Endothelial cell of umbilical vein (primary cell): ENCODE measurements around the gene GMEB2. TPM values are rescaled to one million over a fixed set of nuclear protein-coding genes. Genes with fewer than 3 reads are reported as not detected.

Experiments
- BruUV-seq: library from RNA; stranded (reverse); fragments of 400-500 nt; replicated peaks from 2 replicates; lab custom pipeline; 2021; lab: Mats Ljungman, UMichigan
- CTCF ChIA-PET: fragments of 300-600, 350-600 bp; sonication (Branson Sonifier 250); formaldehyde crosslinking; loops from one replicate; lab custom pipeline; 2021; ENCODE audit warnings: antibody characterized with exemption, inconsistent platforms; lab: Charles Lee
- POLR2A ChIA-PET: fragments of 300-600, 350-600 bp; sonication (Branson Sonifier 250); formaldehyde crosslinking; loops from one replicate; lab custom pipeline; 2021; ENCODE audit warnings: antibody characterized with exemption, inconsistent platforms; lab: Charles Lee
- DNase-seq: peaks from one replicate; pipeline ENCODE4 v3.0.0-alpha.2; 2011; ENCODE audit warnings: low read depth, low spot score
- FAIRE-seq: peaks from 2 replicates; lab custom pipeline; 2011; peaks lifted over from hg19 to GRCh38; lab: Jason Lieb, UNC
- H2AFZ ChIP-seq: 2 replicates; pipeline ENCODE4 v1.6.0; 2012; ENCODE audit warnings: low read depth, low read length, control low read depth, inconsistent platforms
- H3K27ac ChIP-seq: 2 replicates; pipeline ENCODE4 v1.5.1; 2011; ENCODE audit warnings: low read depth, mild to moderate bottlenecking, control low read depth, low read length, moderate library complexity; ENCODE audit not compliant: insufficient read depth
- H3K27me3 ChIP-seq, 2 experiments: 2 replicates each; pipeline versions ENCODE4 v1.6.0 to v1.6.1; 2011; ENCODE audit warnings: low read length in 2 of 2, mixed read lengths in 1 of 2; ENCODE audit not compliant: control insufficient read depth in 2 of 2, insufficient read depth in 2 of 2
- H3K36me3 ChIP-seq, 2 experiments: 2 replicates in 1 of 2; 3 replicates in 1 of 2; pipeline ENCODE4 v1.5.1; 2011; ENCODE audit warnings: low read length in 2 of 2, mild to moderate bottlenecking in 1 of 2, moderate library complexity in 1 of 2; ENCODE audit not compliant: control insufficient read depth in 2 of 2, insufficient read depth in 2 of 2; ENCODE audit errors: extremely low read depth in 1 of 2
- H3K4me1 ChIP-seq: 3 replicates; pipeline ENCODE4 v1.5.1; 2011; ENCODE audit warnings: mild to moderate bottlenecking, low read length; ENCODE audit not compliant: control insufficient read depth, insufficient read depth; ENCODE audit errors: extremely low read depth
- H3K4me2 ChIP-seq: 2 replicates; pipeline ENCODE4 v1.6.1; 2011; ENCODE audit warnings: low read length, control low read depth, mixed read lengths; ENCODE audit not compliant: insufficient read depth
- H3K4me3 ChIP-seq, 3 experiments: fragments of 200-600 bp in 1 of 3; sonication (generic), shearing (Covaris generic) in 1 of 3; replicated peaks in 1 of 3; 2 replicates each; pipeline ENCODE4 v1.5.1; 2011 to 2016; ENCODE audit warnings: control low read depth in 3 of 3, low read length in 3 of 3, mild to moderate bottlenecking in 2 of 3, inconsistent platforms in 1 of 3, low read depth in 1 of 3, moderate library complexity in 1 of 3; ENCODE audit not compliant: insufficient read depth in 1 of 3
- H3K79me2 ChIP-seq: 2 replicates; pipeline ENCODE4 v1.6.0; 2012; ENCODE audit warnings: low read length, inconsistent platforms; ENCODE audit not compliant: control insufficient read depth, insufficient read depth
- H3K9ac ChIP-seq: replicated peaks from 2 replicates; pipeline ENCODE3; 2011; ENCODE audit warnings: low read length, control low read depth; ENCODE audit not compliant: insufficient read depth; ENCODE audit errors: extremely low read depth
- H3K9me1 ChIP-seq: replicated peaks from 3 replicates; pipeline ENCODE4 v1.6.0; 2011; ENCODE audit warnings: mild to moderate bottlenecking, low read length; ENCODE audit not compliant: control insufficient read depth, insufficient read depth; ENCODE audit errors: extremely low read depth
- H3K9me3 ChIP-seq: replicated peaks from 2 replicates; pipeline ENCODE4 v1.5.1; 2012; ENCODE audit warnings: low read length, inconsistent platforms; ENCODE audit not compliant: control insufficient read depth, insufficient read depth
- H4K20me1 ChIP-seq: replicated peaks from 2 replicates; pipeline ENCODE3; 2011; ENCODE audit warnings: mild to moderate bottlenecking, low read length; ENCODE audit not compliant: control insufficient read depth, insufficient read depth; ENCODE audit errors: extremely low read depth
- CTCF ChIP-seq, 2 donors: IDR thresholded peaks; 1 replicate in 1 of 2; 2 replicates in 1 of 2; pipeline ENCODE4 v1.5.1; 2011; ENCODE audit warnings: low read length in 2 of 2, mild to moderate bottlenecking in 2 of 2, moderate library complexity in 2 of 2, control low read depth in 1 of 2, inconsistent platforms in 1 of 2, low read depth in 1 of 2; ENCODE audit not compliant: insufficient read depth in 1 of 2; ENCODE audit errors: extremely low read depth in 1 of 2
- EZH2 ChIP-seq: IDR thresholded peaks from 2 replicates; pipeline ENCODE4 v1.6.1; 2012; ENCODE audit warnings: borderline replicate concordance, low read depth, mild to moderate bottlenecking, moderate library complexity, low read length, inconsistent platforms; ENCODE audit not compliant: severe bottlenecking
- FOS ChIP-seq: IDR thresholded peaks from 2 replicates; pipeline ENCODE4 v1.6.1; 2011; ENCODE audit warnings: mild to moderate bottlenecking, low read length, moderate library complexity, borderline replicate concordance; ENCODE audit not compliant: insufficient read depth
- GATA2 ChIP-seq: IDR thresholded peaks from 2 replicates; pipeline ENCODE4 v1.7.0; 2011; ENCODE audit warnings: low read depth, mild to moderate bottlenecking, moderate library complexity, mixed read lengths, low read length; ENCODE audit not compliant: insufficient read length, insufficient read depth
- JUN ChIP-seq: IDR thresholded peaks from 2 replicates; pipeline ENCODE4 v1.6.1; 2011; ENCODE audit warnings: borderline replicate concordance, low read depth; ENCODE audit not compliant: insufficient read length, insufficient read depth
- MAX ChIP-seq: IDR thresholded peaks from 2 replicates; pipeline ENCODE4 v1.6.1; 2011; ENCODE audit not compliant: insufficient read depth, insufficient read length
- MYC ChIP-seq: IDR thresholded peaks from one replicate; pipeline ENCODE4 v1.6.1; 2011; ENCODE audit warnings: mild to moderate bottlenecking, low read depth, low read length
- POLR2A ChIP-seq: IDR thresholded peaks from 2 replicates; pipeline ENCODE4 v1.6.1; 2012; ENCODE audit warnings: low read depth, mild to moderate bottlenecking, control low read depth, low read length
- POLR2AphosphoS5 ChIP-seq: IDR thresholded peaks from 2 replicates; pipeline ENCODE4 v1.6.1; 2012; ENCODE audit warnings: low read depth, mild to moderate bottlenecking, control low read depth, low read length, moderate library complexity; ENCODE audit not compliant: insufficient read depth
- dilution Hi-C: fragments of 300-500 bp; cut with MboI; formaldehyde crosslinking; loops from one replicate; pipeline ENCODE4 v1.15.0; 2019; ENCODE audit warnings: low sequenced_read_pairs; ENCODE audit not compliant: extremely low pct_ligation_motif_present
- intact Hi-C: fragments of 100-400 bp; cut with micrococcal nuclease; formaldehyde crosslinking; loops from one replicate; pipeline ENCODE4 v1.10.0; 2022
- polyA plus RNA-seq, 4 experiments: library from polyadenylated mRNA; depleted of rRNA in 3 of 4; stranded (reverse) in 3 of 4; unstranded in 1 of 4; fragments of >200 nt; gene quantifications; 2 replicates each; pipeline versions ENCODE4 v1.2.1 to v1.2.3, GENCODE V29; 2011 to 2012; ENCODE audit warnings: missing spikeins in 1 of 4
- total RNA-seq: library from RNA; stranded (reverse); gene quantifications from 2 replicates; pipeline ENCODE4 v1.2.3, GENCODE V29; 2021

The GMEB2 gene
- total and polyA plus RNA-seq, 2 donors (not counting 3 experiments of a cell fraction or from before 2014, with no cell fraction given), result 12.7 to 14.1 TPM

- no peaks in the 10 kb centered on the region for H3K9me1 ChIP-seq
- dilution Hi-C loops, result no loop called here
- no peak overlapping the region for H3K9ac ChIP-seq
- no peaks in the 10 kb centered on the region for H3K27me3 ChIP-seq
- ChIA-PET CTCF (no interaction called here), POLR2A (no interaction called here)
- intact Hi-C loops, result no loop called here
- no TSS peak for BruUV-seq
- no peak for FAIRE-seq
- no peaks in the 10 kb centered on the region for H3K36me3 ChIP-seq
- H2AFZ ChIP-seq, result no peak overlapping the region
- TF ChIP-seq POLR2A (no peak), FOS (no peak), MAX (no peak), EZH2 (no peak), MYC (no peak), CTCF (IDR thresholded peaks at IDR 0.05; ENCODE audit: extremely low read depth in 1 of 2, insufficient read depth in 1 of 2, low read depth in 1 of 2, low read length in 2 of 2) (no peak), JUN (no peak), GATA2 (no peak), POLR2AphosphoS5 (no peak)
- H3K9me3 ChIP-seq, result no peaks in the 10 kb centered on the region
- H4K20me1 ChIP-seq, result no peaks in the 10 kb centered on the region
- H3K27ac ChIP-seq, result no peak overlapping the region
- H3K4me3 ChIP-seq, result no peak overlapping the region
- no peak overlapping the region for H3K4me2 ChIP-seq
- H3K79me2 ChIP-seq, result no peaks in the 10 kb centered on the region
- no peaks in the 10 kb centered on the region for H3K4me1 ChIP-seq
- DNase-seq, result no peak
Observed at GRCh38 chr20:63548542-63548941, 78.4 kb downstream of the GMEB2 start.
